NCI-H748 treated with DMSO at 0.1 percent for 48 hours (cell line): Measurements from ENCODE around the gene ARFIP1.
"Not testable (repeated sequence)": the region's sequence is repeated elsewhere in the genome, so short reads cannot be mapped to it uniquely, and the experiment has no call there.

Source experiments
- DNase-seq: peaks from one replicate; lab custom pipeline; 2025; lab: John Stamatoyannopoulos, UW

The ARFIP1 gene

GRCh38 chr4:152896811-152897210 is 117.1 kb downstream of the ARFIP1 start:
- DNase-seq, result no peak

- DNase-seq, result not testable (repeated sequence)
Measured at GRCh38 chr4:152898133-152898532, 118.4 kb downstream of the ARFIP1 start.

- no peak for DNase-seq
Measured at GRCh38 chr4:152898606-152899005, 118.9 kb downstream of the ARFIP1 start.

- no peak for DNase-seq
Measured at GRCh38 chr4:152900395-152900794, 120.6 kb downstream of the ARFIP1 start.

- no peak for DNase-seq
Measured at GRCh38 chr4:152901205-152901604, 121.5 kb downstream of the ARFIP1 start.

- no peak for DNase-seq
Measured at GRCh38 chr4:152903658-152904057, 123.9 kb downstream of the ARFIP1 start.

GRCh38 chr4:152909901-152910300 is 130.1 kb downstream of the ARFIP1 start:
- no peak for DNase-seq

- no peak for DNase-seq
Measured at GRCh38 chr4:152910521-152910920, 130.8 kb downstream of the ARFIP1 start.

GRCh38 chr4:152917543-152918395 is 138.0 kb downstream of the ARFIP1 start:
- no peak for DNase-seq

- no peak for DNase-seq
Measured at GRCh38 chr4:152919826-152920225, 140.1 kb downstream of the ARFIP1 start.

GRCh38 chr4:152920768-152921167 is 141.0 kb downstream of the ARFIP1 start:
- DNase-seq, result no peak

- no peak for DNase-seq
Measured at GRCh38 chr4:152921284-152921683, 141.5 kb downstream of the ARFIP1 start.

- DNase-seq, result no peak
Measured at GRCh38 chr4:152925851-152926250, 146.1 kb downstream of the ARFIP1 start.

- no peak for DNase-seq
Measured at GRCh38 chr4:152926959-152927358, 147.2 kb downstream of the ARFIP1 start.

- DNase-seq, result no peak
Measured at GRCh38 chr4:152927737-152928136, 148.0 kb downstream of the ARFIP1 start.

- DNase-seq, result no peak
Measured at GRCh38 chr4:152928286-152928685, 148.5 kb downstream of the ARFIP1 start.

GRCh38 chr4:152929888-152930287 is 150.1 kb downstream of the ARFIP1 start:
- DNase-seq, result no peak

- DNase-seq, result no peak
Measured at GRCh38 chr4:152935143-152935542, 155.4 kb downstream of the ARFIP1 start.

GRCh38 chr4:152935631-152936445 is 156.1 kb downstream of the ARFIP1 start, which contains the start of gene FHDC1:
TSS of gene FHDC1 (plus strand) at chr4:152936323. CDS start at chr4:152943058, 6,735 bp downstream.
- peak; percentile 45 for DNase-seq

- peak; percentile 38 for DNase-seq
Measured at GRCh38 chr4:152936446-152937335, 156.9 kb downstream of the ARFIP1 start.

- no peak for DNase-seq
Measured at GRCh38 chr4:152937336-152938236, 157.8 kb downstream of the ARFIP1 start.
